Body of pancreas (tissue), 4 donors: ENCODE measurements around the gene CDK18. TPM values are rescaled to one million over a fixed set of nuclear protein-coding genes. Genes with fewer than 3 reads are reported as not detected.

Source experiments
- ATAC-seq: fragments of 150-250 bp; one replicate; pipeline ENCODE4 v1.9.1; 2016
- DNase-seq, 4 donors: peaks; one replicate each; pipeline ENCODE4 v3.0.0-alpha.2; 2019
- H3K27ac ChIP-seq, 4 donors: fragments of 200-600 bp; sonication (generic); 1 replicate in 3 of 4; 2 replicates in 1 of 4; pipeline versions ENCODE4 v1.5.1 to v1.6.1; 2016 to 2019; ENCODE audit warnings: mild to moderate bottlenecking in 1 of 4, mixed read lengths in 1 of 4, moderate library complexity in 1 of 4
- H3K27me3 ChIP-seq, 2 donors: fragments of 200-600 bp; sonication (generic); one replicate each; pipeline ENCODE4 v1.6.0; 2016; ENCODE audit warnings: mild to moderate bottlenecking in 1 of 2
- H3K36me3 ChIP-seq, 2 donors: fragments of 200-600 bp; sonication (generic); replicated peaks in 1 of 2; 2 replicates each; pipeline ENCODE4 v1.5.1; 2016; ENCODE audit warnings: low read depth in 2 of 2; ENCODE audit not compliant: insufficient read depth in 1 of 2
- H3K4me1 ChIP-seq: fragments of 200-600 bp; sonication (generic); one replicate; pipeline ENCODE4 v1.6.0; 2016
- H3K4me3 ChIP-seq, 2 donors: fragments of 200-600 bp; sonication (generic); 1 replicate in 1 of 2; 2 replicates in 1 of 2; pipeline ENCODE4 v1.5.1; 2016 to 2019
- H3K9me3 ChIP-seq, 3 donors: fragments of 200-600 bp; sonication (generic); 1 replicate in 2 of 3; 2 replicates in 1 of 3; pipeline ENCODE4 v1.5.1; 2016
- POLR2A ChIP-seq, 3 donors: fragments of 450-650 bp; IDR thresholded peaks; one replicate each; pipeline ENCODE4 v1.6.1; 2016; ENCODE audit warnings: antibody characterized with exemption in 3 of 3, mild to moderate bottlenecking in 2 of 3
- WGBS, 2 donors: methylation state at CpG; one replicate each; pipeline ENCODE4 v1.1.5; 2017; 5-methylcytosine and 5-hydroxymethylcytosine counted together
- intact Hi-C: fragments of 100-400 bp; cut with DNase I; formaldehyde crosslinking; loops from one replicate; pipeline ENCODE4 v1.15.1; 2023
- total RNA-seq, 2 donors: library from RNA; depleted of rRNA; stranded (reverse); fragments of >200 nt; gene quantifications; one replicate each; pipeline ENCODE4 v1.1.0, GENCODE V29; 2016
- TF ChIP-seq, protein P1 (sequence below), 7 experiments: fragments of 450-650 bp in 4 of 7; fragments of 200-600 bp in 3 of 7; sonication (generic) in 3 of 7; IDR thresholded peaks; one replicate each; pipeline ENCODE4 v1.5.1; 2016 to 2019; ENCODE audit warnings: antibody characterized with exemption in 7 of 7

Gene CDK18
- total RNA-seq, 2 donors from 2014 or later, result 28.0 to 28.7 TPM

DNA sequence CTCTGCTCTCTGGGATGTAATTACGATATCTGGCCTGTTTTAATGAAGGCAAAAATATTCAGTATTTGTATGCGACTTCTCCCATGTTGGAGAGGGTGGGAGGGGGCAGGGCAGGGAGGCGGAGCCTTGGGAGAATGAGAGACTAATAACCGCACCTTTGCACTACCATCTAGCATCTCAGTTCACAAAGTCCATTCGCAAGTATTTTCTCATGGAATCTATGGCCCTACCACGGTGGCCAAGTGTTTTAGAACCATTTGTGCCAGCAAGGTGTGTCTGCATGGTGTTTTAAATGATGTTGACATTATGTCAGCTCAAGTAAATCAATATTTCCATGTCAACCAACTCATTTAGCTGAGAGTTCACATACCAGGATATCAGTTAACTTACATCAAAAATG lies 34.3 kb upstream of the CDK18 start:
- TF ChIP-seq POLR2A (IDR thresholded peaks at IDR 0.05), result no peak
- TF ChIP-seq, protein P1, sequence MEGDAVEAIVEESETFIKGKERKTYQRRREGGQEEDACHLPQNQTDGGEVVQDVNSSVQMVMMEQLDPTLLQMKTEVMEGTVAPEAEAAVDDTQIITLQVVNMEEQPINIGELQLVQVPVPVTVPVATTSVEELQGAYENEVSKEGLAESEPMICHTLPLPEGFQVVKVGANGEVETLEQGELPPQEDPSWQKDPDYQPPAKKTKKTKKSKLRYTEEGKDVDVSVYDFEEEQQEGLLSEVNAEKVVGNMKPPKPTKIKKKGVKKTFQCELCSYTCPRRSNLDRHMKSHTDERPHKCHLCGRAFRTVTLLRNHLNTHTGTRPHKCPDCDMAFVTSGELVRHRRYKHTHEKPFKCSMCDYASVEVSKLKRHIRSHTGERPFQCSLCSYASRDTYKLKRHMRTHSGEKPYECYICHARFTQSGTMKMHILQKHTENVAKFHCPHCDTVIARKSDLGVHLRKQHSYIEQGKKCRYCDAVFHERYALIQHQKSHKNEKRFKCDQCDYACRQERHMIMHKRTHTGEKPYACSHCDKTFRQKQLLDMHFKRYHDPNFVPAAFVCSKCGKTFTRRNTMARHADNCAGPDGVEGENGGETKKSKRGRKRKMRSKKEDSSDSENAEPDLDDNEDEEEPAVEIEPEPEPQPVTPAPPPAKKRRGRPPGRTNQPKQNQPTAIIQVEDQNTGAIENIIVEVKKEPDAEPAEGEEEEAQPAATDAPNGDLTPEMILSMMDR (IDR thresholded peaks at IDR 0.05), result no peak
- Histone ChIP-seq H3K27me3 (no peaks in the 10 kb centered on the region), H3K9me3 (no peaks in the 10 kb centered on the region), H3K36me3 (no peaks in the 10 kb centered on the region), H3K4me3 (no peak overlapping the region), H3K27ac (peak overlapping the region; percentile 55 to 70 (median 59)), H3K4me1 (peaks cover 21% of the 10 kb centered on the region)
- intact Hi-C loops, result no loop called here
- 34 to 50% methylated on average over 6 of the region's 6 CpGs for WGBS, 2 donors
- ATAC-seq (peak; percentile 72), DNase-seq (peak in 3 of 4 donors; percentile 19 to 38 (median 35))

DNA sequence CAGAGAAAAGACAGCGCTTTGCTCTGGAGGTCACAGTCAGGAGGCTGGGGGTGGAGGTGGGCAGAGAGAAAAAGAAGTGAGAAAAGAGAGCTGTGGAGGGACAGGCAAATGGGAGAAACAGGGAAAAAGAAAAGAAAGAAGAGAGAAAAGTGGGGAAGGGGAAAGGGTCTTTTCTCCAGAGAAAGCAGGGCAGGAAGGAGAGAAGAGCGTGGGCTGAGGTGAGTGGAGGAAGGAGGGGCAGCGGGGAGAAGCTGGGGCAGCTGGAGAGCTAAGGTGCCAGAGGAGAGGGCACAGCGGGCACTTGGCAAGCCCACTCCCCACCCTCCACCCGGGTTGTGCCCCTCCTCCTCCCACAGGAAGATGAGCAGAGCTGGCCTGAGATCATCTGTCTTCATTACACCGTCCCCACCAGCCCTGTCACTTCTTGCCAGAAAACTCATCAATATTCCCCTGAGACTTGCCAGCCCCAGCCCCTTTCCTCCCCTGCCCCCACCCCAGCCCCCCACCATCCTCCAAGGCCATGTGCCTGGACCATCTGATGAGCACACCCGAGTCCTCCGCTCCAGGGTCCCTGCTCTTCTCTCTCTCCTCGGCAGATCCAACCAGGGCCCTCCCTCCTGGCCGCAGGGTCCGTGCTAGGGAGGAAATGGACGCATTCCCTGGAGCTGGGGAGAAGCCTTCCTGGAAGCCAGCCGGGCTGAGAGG lies 31.6 kb upstream of the CDK18 start:
- H3K4me1 ChIP-seq, result peaks cover 24% of the 10 kb centered on the region
- intact Hi-C loops, result no loop called here
- no peak overlapping the region for H3K4me3 ChIP-seq
- no peaks in the 10 kb centered on the region for H3K36me3 ChIP-seq
- TF ChIP-seq POLR2A (IDR thresholded peaks at IDR 0.05), result no peak
- TF ChIP-seq, protein P1 (IDR thresholded peaks at IDR 0.05), result no peak
- ATAC-seq, result no peak
- no peak overlapping the region for H3K27ac ChIP-seq
- no peaks in the 10 kb centered on the region for H3K9me3 ChIP-seq
- no peaks in the 10 kb centered on the region for H3K27me3 ChIP-seq
- DNase-seq, result no peak
- 34 to 39% methylated on average over 11 to 13 of the region's 13 CpGs for WGBS, 2 donors

DNA sequence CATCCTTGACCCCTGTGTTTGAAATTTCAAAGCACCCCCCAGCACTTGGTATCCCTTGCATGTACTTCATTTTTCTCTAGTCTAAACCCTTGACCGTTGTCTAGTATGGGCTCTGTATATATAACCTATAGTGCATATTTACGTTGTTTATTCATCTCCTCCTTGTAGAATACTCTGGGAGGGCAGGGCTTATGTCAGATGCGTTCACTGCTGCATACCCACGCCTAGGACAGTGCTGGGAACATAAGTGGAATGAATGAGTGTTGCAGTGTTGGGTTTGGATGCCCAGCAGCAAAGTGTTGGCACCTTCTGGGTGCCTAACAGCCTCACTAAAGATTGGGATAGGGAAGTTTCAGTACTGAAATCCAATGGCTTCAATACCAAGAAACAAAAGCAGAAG lies 31.0 kb upstream of the CDK18 start:
- ATAC-seq, result no peak
- Histone ChIP-seq H3K9me3 (no peaks in the 10 kb centered on the region), H3K4me3 (no peak overlapping the region), H3K27ac (no peak overlapping the region), H3K4me1 (peaks cover 26% of the 10 kb centered on the region), H3K36me3 (no peaks in the 10 kb centered on the region), H3K27me3 (no peaks in the 10 kb centered on the region)
- intact Hi-C loops, result no loop called here
- TF ChIP-seq, protein P1 (IDR thresholded peaks at IDR 0.05), result no peak
- no peak for TF ChIP-seq POLR2A (IDR thresholded peaks at IDR 0.05)
- DNase-seq, result no peak
- 44 to 53% methylated on average over 4 of the region's 4 CpGs for WGBS, 2 donors

DNA sequence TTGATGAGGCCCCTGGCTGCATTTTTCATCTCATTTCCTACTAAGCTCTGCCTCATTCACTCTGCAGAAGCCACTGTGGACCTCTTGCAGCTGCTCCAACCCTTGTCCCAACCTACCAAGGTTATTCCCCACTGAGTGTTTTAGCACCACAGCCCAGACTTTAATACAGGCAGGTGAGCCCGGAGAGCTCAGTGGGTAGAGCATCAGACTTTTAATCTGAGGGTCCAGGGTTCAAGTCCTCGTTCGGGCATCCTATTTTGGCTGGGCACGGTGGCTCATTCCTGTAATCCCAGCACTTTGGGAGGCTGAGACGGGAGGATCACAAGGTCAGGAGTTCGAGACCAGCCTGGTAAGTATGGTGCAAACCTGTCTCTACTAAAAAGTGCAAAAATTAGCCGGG lies 30.5 kb upstream of the CDK18 start:
- ATAC-seq, result no peak

More for the DNA sequence above, 30.5 kb upstream of the CDK18 start:
- intact Hi-C loops, result no loop called here
- TF ChIP-seq, protein P1 (IDR thresholded peaks at IDR 0.05), result no peak
- no peak for TF ChIP-seq POLR2A (IDR thresholded peaks at IDR 0.05)
- Histone ChIP-seq H3K4me3 (no peak overlapping the region), H3K27me3 (no peaks in the 10 kb centered on the region), H3K9me3 (no peaks in the 10 kb centered on the region), H3K27ac (no peak overlapping the region), H3K4me1 (peaks cover 31% of the 10 kb centered on the region), H3K36me3 (no peaks in the 10 kb centered on the region)
- WGBS, 2 donors, result 74 to 79% methylated on average over 4 to 7 of the region's 7 CpGs
- no peak for DNase-seq
